Measurements from ENCODE around the gene METTL8. TPM values are rescaled to one million over a fixed set of nuclear protein-coding genes. Genes with fewer than 3 reads are reported as not detected.

The METTL8 gene
- total RNA-seq, 4 donors from 2014 or later = 6.9 to 33.0 (median 17.7) TPM

- no peaks in the 10 kb centered on the region for H3K27me3 ChIP-seq
- H3K27ac ChIP-seq = no peak overlapping the region
- TF ChIP-seq, protein P1, sequence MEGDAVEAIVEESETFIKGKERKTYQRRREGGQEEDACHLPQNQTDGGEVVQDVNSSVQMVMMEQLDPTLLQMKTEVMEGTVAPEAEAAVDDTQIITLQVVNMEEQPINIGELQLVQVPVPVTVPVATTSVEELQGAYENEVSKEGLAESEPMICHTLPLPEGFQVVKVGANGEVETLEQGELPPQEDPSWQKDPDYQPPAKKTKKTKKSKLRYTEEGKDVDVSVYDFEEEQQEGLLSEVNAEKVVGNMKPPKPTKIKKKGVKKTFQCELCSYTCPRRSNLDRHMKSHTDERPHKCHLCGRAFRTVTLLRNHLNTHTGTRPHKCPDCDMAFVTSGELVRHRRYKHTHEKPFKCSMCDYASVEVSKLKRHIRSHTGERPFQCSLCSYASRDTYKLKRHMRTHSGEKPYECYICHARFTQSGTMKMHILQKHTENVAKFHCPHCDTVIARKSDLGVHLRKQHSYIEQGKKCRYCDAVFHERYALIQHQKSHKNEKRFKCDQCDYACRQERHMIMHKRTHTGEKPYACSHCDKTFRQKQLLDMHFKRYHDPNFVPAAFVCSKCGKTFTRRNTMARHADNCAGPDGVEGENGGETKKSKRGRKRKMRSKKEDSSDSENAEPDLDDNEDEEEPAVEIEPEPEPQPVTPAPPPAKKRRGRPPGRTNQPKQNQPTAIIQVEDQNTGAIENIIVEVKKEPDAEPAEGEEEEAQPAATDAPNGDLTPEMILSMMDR (IDR thresholded peaks at IDR 0.05) = no peak
- no peak for TF ChIP-seq POLR2A (IDR thresholded peaks at IDR 0.05)
- H3K4me3 ChIP-seq = no peak overlapping the region
- H3K9me3 ChIP-seq = no peaks in the 10 kb centered on the region
- no peak for DNase-seq
- intact Hi-C loops (cut with DNase I; ENCODE audit: low total_unique reads) = no loop called here
- no peaks in the 10 kb centered on the region for H3K4me1 ChIP-seq
- H3K36me3 ChIP-seq = no peaks in the 10 kb centered on the region
Observed at GRCh38 chr2:171341394-171342066, 92.3 kb downstream of the METTL8 start.

DNA sequence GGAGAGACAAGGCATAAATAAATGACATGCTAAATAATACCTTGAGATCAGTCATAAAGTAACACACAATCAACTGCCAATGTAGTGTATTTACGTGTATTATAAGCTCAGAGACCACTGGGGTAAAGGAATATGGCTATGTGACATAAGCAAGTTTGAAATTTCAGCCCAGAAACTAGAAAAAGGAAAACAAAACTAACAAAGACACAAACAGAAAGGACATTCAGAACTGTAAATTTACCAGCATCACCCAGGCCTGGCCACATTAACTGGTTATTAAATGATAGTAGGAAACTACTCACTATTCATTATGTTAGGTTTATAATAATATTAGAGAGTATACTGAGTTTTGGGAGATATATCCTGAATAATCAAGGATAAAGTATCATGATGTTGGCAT, 98.8 kb downstream of the METTL8 start:
- no peak for DNase-seq
- intact Hi-C loops (cut with DNase I; ENCODE audit: low total_unique reads) = no loop called here
- H3K9me3 ChIP-seq = no peaks in the 10 kb centered on the region
- no peaks in the 10 kb centered on the region for H3K27me3 ChIP-seq
- TF ChIP-seq POLR2A (IDR thresholded peaks at IDR 0.05) = no peak
- TF ChIP-seq, protein P1 (IDR thresholded peaks at IDR 0.05) = no peak
- no peaks in the 10 kb centered on the region for H3K36me3 ChIP-seq
- H3K27ac ChIP-seq = no peak overlapping the region
- H3K4me3 ChIP-seq = no peak overlapping the region
- no peaks in the 10 kb centered on the region for H3K4me1 ChIP-seq

DNA sequence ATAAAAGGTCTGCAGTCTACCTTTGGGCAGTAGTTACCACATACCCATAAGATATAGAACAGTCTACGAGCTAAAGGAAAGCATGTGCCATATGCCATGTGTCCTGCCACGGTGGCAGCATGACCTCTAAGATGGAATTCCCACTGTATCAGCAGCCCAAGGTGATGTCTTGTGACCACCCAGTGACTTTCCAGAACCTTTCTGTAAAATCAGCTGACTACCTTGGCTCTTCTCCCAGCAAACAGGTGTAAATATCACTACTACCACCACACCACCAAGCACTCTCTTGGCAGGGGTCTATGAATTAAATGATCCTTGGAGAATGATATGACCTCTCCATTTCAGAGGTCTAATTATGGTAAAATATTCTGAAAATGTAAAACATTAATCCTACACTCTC, 99.6 kb downstream of the METTL8 start:
- H3K9me3 ChIP-seq = no peaks in the 10 kb centered on the region
- intact Hi-C loops (cut with DNase I; ENCODE audit: low total_unique reads) = no loop called here

GRCh38 chr2:171330155-171330956, 103.4 kb downstream of the METTL8 start:
- intact Hi-C loops (cut with DNase I; ENCODE audit: low total_unique reads) = no loop called here
- TF ChIP-seq POLR2A (IDR thresholded peaks at IDR 0.05) = no peak
- TF ChIP-seq, protein P1 (IDR thresholded peaks at IDR 0.05) = no peak

More for the DNA sequence above, 99.6 kb downstream of the METTL8 start:
- no peak overlapping the region for H3K4me3 ChIP-seq
- no peak overlapping the region for H3K27ac ChIP-seq
- no peaks in the 10 kb centered on the region for H3K36me3 ChIP-seq
- H3K27me3 ChIP-seq = no peaks in the 10 kb centered on the region
- no peak for TF ChIP-seq POLR2A (IDR thresholded peaks at IDR 0.05)
- TF ChIP-seq, protein P1 (IDR thresholded peaks at IDR 0.05) = no peak
- no peaks in the 10 kb centered on the region for H3K4me1 ChIP-seq
- no peak for DNase-seq

DNA sequence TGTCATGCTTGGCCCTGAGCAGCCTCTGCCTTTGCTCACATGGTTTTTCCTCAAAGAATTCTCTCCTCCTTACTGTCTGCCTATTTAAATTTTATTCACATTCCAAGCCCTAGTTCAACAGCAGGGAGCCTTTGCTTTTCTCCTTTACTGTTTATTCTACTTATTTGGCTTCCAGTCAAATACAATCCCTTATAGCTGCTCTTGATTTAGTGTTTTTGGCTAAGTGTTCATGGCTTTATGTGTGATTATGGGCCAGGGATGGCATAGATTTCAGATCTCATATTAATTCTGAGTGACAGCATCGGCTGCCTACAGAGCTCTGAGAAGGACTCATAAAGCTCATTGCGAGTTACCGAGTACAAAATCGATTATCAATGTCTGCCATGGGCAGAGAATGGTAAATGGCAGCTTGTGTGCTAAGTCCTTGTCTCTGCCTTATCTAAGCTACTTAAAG, 106.7 kb downstream of the METTL8 start:
- no peaks in the 10 kb centered on the region for H3K4me1 ChIP-seq
- no peak for DNase-seq
- H3K27me3 ChIP-seq = no peaks in the 10 kb centered on the region
- H3K36me3 ChIP-seq = no peaks in the 10 kb centered on the region
- intact Hi-C loops (cut with DNase I; ENCODE audit: low total_unique reads) = no loop called here
- no peak overlapping the region for H3K27ac ChIP-seq
- H3K4me3 ChIP-seq = no peak overlapping the region
- H3K9me3 ChIP-seq = no peaks in the 10 kb centered on the region
- no peak for TF ChIP-seq POLR2A (IDR thresholded peaks at IDR 0.05)
- TF ChIP-seq, protein P1 (IDR thresholded peaks at IDR 0.05) = no peak

More at GRCh38 chr2:171330155-171330956, 103.4 kb downstream of the METTL8 start:
- Histone ChIP-seq H3K9me3 (no peaks in the 10 kb centered on the region), H3K4me3 (no peak overlapping the region), H3K36me3 (no peaks in the 10 kb centered on the region), H3K27me3 (no peaks in the 10 kb centered on the region), H3K27ac (no peak overlapping the region), H3K4me1 (no peaks in the 10 kb centered on the region)
- no peak for DNase-seq

All from uterus (tissue), 4 donors.